Gastrocnemius medialis (tissue), 4 donors: ENCODE measurements around the gene SDC1. TPM values are rescaled to one million over a fixed set of nuclear protein-coding genes. Genes with fewer than 3 reads are reported as not detected.

Experiments used
- ATAC-seq, 2 donors: fragments of 150-250 bp; one replicate each; pipeline ENCODE4 v1.9.1; 2016
- DNase-seq, 2 donors: peaks; one replicate each; pipeline ENCODE4 v3.0.0-alpha.2; 2019
- H3K27ac ChIP-seq, 4 donors: fragments of 200-600 bp; sonication (generic); 1 replicate in 1 of 4; 2 replicates in 3 of 4; pipeline ENCODE4 v1.5.1; 2016 to 2018; ENCODE audit warnings: mild to moderate bottlenecking in 2 of 4, moderate library complexity in 1 of 4
- H3K27me3 ChIP-seq, 3 donors: fragments of 200-600 bp; sonication (generic) in 2 of 3; 1 replicate in 1 of 3; 2 replicates in 2 of 3; pipeline versions ENCODE4 v1.5.1 to v1.6.0; 2016 to 2019; ENCODE audit warnings: mild to moderate bottlenecking in 1 of 3, moderate library complexity in 1 of 3
- H3K36me3 ChIP-seq, 2 donors: fragments of 200-600 bp; sonication (generic) in 1 of 2; one replicate each; pipeline ENCODE4 v1.5.1; 2017 to 2018
- H3K4me1 ChIP-seq, 2 donors: fragments of 200-600 bp; sonication (generic) in 1 of 2; one replicate each; pipeline ENCODE4 v1.5.1; 2016 to 2017; ENCODE audit warnings: mild to moderate bottlenecking in 2 of 2
- H3K4me3 ChIP-seq, 4 donors: fragments of 200-600 bp; sonication (generic) in 3 of 4; 1 replicate in 1 of 4; 2 replicates in 3 of 4; pipeline ENCODE4 v1.5.1; 2016 to 2019; ENCODE audit warnings: mild to moderate bottlenecking in 2 of 4
- H3K9me3 ChIP-seq, 3 donors: fragments of 200-600 bp; sonication (generic) in 2 of 3; 1 replicate in 1 of 3; 2 replicates in 2 of 3; pipeline ENCODE4 v1.5.1; 2016 to 2019
- CTCF ChIP-seq, 5 experiments: fragments of 450-650 bp in 3 of 5; fragments of 200-600 bp in 2 of 5; sonication (generic) in 2 of 5; IDR thresholded peaks in 4 of 5; conservative IDR thresholded peaks in 1 of 5; 1 replicate in 4 of 5; 2 replicates in 1 of 5; pipeline ENCODE4 v1.5.1; 2016 to 2019; ENCODE audit warnings: antibody characterized with exemption in 5 of 5, mild to moderate bottlenecking in 3 of 5, moderate library complexity in 3 of 5
- POLR2A ChIP-seq, 2 donors: fragments of 450-650 bp; IDR thresholded peaks; one replicate each; pipeline ENCODE4 v1.6.1; 2017; ENCODE audit warnings: antibody characterized with exemption in 2 of 2, mild to moderate bottlenecking in 2 of 2, moderate library complexity in 2 of 2
- in situ Hi-C, 4 donors: fragments of 200-750 bp; cut with MboI; loops; one replicate each; pipeline versions ENCODE4 v1.15.0 to v1.8.0; 2017; ENCODE audit warnings: low sequenced_read_pairs in 4 of 4
- intact Hi-C: fragments of 100-400 bp; cut with DNase I; formaldehyde crosslinking; loops from one replicate; pipeline ENCODE4 v1.15.1; 2023; ENCODE audit warnings: low total_unique reads
- total RNA-seq, 4 donors: library from RNA; depleted of rRNA; stranded (reverse); fragments of >200 nt; gene quantifications; one replicate each; pipeline versions ENCODE4 v1.1.0 to v1.2.3, GENCODE V29; 2016

The SDC1 gene
- total RNA-seq, 4 donors from 2014 or later = 0.41 to 1.2 (median 1.2) TPM; not detected in 1

DNA sequence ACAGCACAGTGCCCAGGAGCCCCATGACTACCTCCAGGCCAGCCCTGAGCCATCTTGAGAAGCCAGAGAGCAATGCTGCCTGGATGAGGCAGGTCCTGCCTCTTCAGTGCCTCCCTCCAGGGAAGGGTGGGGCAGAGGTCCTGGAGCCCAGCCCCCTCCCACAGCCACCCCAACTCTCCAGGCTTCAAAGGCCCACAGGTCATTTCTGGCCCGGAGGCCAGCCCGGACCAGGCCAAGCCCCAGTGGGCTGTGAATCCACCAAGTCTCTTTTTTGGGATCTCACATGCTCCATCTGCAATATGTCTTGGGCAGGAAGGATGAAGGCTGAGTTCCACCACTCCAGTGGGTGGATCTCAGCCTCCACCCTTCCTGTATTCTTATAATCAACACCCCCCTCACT lies 36.7 kb downstream of the SDC1 start:
- in situ Hi-C loops = no loop called here
- Histone ChIP-seq H3K27ac (no peak overlapping the region), H3K4me1 (no peaks in the 10 kb centered on the region), H3K36me3 (no peaks in the 10 kb centered on the region), H3K4me3 (no peak overlapping the region), H3K9me3 (no peaks in the 10 kb centered on the region), H3K27me3 (no peaks in the 10 kb centered on the region)
- intact Hi-C loops = no loop called here
- DNase-seq (no peak), ATAC-seq (no peak)
- no peak for TF ChIP-seq CTCF (IDR thresholded peaks at IDR 0.05 in 4 of 5, conservative IDR thresholded peaks at IDR 0.05 in 1 of 5)
- no peak for TF ChIP-seq POLR2A (IDR thresholded peaks at IDR 0.05)

GRCh38 chr2:20187331-20187730 lies 37.6 kb downstream of the SDC1 start:
- in situ Hi-C loops (no loop called here), intact Hi-C loops (no loop called here)
- no peaks in the 10 kb centered on the region for H3K4me1 ChIP-seq
- no peak for TF ChIP-seq CTCF (IDR thresholded peaks at IDR 0.05 in 4 of 5, conservative IDR thresholded peaks at IDR 0.05 in 1 of 5)
- TF ChIP-seq POLR2A (IDR thresholded peaks at IDR 0.05) = no peak
- no peak for ATAC-seq
- H3K27me3 ChIP-seq = no peaks in the 10 kb centered on the region
- H3K9me3 ChIP-seq = no peaks in the 10 kb centered on the region
- no peak for DNase-seq
- no peak overlapping the region for H3K27ac ChIP-seq
- H3K4me3 ChIP-seq = no peak overlapping the region
- H3K36me3 ChIP-seq = no peaks in the 10 kb centered on the region

- intact Hi-C loops (no loop called here), in situ Hi-C loops (no loop called here)
- no peak overlapping the region for H3K27ac ChIP-seq
- no peaks in the 10 kb centered on the region for H3K27me3 ChIP-seq
- H3K36me3 ChIP-seq = no peaks in the 10 kb centered on the region
- no peak for DNase-seq
- H3K9me3 ChIP-seq = no peaks in the 10 kb centered on the region
- TF ChIP-seq CTCF (IDR thresholded peaks at IDR 0.05 in 4 of 5, conservative IDR thresholded peaks at IDR 0.05 in 1 of 5) (no peak), POLR2A (IDR thresholded peaks at IDR 0.05) (no peak)
- ATAC-seq = no peak
- H3K4me3 ChIP-seq = no peak overlapping the region
- H3K4me1 ChIP-seq = no peaks in the 10 kb centered on the region
These were observed 38.1 kb downstream of the SDC1 start for GRCh38 chr2:20186855-20187187.

DNA sequence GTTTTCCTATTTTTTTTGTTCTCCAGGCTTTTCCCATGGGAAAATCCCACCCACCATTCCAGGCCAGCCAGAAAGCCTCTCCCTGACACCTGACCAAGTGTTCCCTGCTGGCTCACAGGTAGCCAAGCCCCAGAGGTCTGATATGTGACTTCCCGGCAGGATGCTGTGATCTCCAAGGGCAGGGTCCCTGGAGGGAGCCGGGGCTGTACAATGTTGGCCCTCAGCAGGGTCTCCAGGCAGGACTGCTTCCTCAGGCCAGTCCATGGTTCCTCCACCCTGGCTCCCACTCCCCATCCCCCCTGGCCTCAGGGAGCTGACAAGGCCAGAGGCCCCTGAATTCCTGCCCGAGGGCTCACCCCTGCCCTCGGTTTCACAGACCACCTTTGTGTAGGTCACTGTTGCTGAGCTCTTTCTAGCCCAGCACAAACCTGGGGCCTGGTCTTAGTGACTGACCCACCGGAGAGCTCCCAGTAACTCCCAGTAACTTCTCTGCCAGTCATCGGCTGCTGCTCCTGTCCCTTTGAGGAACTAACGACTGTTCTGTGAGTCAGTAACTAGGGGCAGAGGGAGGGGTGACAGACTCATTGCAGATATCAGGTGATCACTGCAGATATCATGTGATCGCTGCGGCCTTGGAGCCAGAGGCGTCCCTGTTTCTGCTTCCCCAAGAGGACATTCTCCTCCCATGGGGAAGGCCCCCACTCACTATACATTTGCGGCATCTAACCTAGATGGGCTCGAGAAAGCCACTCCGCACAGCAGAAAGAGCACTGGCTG lies 38.7 kb downstream of the SDC1 start:
- Histone ChIP-seq H3K27me3 (no peaks in the 10 kb centered on the region), H3K4me1 (no peaks in the 10 kb centered on the region), H3K36me3 (no peaks in the 10 kb centered on the region), H3K27ac (no peak overlapping the region), H3K9me3 (no peaks in the 10 kb centered on the region), H3K4me3 (no peak overlapping the region)
- TF ChIP-seq CTCF (IDR thresholded peaks at IDR 0.05 in 4 of 5, conservative IDR thresholded peaks at IDR 0.05 in 1 of 5) (no peak), POLR2A (IDR thresholded peaks at IDR 0.05) (no peak)
- in situ Hi-C loops = no loop called here
- no peak for ATAC-seq
- intact Hi-C loops = no loop called here
- no peak for DNase-seq
